Suppressor macrophage treated with lipopolysaccharide for 4 hours (primary cell): ENCODE measurements around the gene NAV2.
"Not testable (repeated sequence)": the region's sequence is repeated elsewhere in the genome, so short reads cannot be mapped to it uniquely, and the experiment has no call there.

Source experiments
- DNase-seq: peaks from one replicate; pipeline ENCODE4 v3.0.0-alpha.2; 2020

Gene NAV2

DNA sequence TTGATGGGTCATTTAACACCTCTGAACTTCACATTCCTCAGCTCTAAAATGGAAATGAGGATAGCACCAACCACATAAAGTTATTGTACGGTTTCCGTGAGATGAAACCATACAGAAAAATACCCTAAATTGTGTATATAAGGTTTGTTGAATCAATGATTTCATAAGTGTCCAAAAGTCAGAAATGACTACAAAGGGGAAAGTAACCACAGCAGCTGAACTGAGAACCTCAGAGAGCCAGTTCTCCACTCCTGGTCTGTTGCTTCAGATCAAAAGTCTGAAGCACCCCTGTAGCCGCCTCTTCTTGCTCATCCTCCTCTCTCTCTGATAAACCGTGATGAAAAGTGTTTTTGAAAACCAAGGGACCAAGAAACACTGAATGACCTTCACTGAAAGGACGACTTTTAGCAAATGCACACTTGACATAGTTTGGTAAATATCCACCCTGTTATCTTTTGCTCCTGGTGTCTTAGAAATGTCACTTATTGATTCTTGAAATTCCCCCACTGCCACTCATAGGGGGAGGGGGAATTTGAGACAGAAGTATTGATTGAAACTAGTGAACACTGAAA is 194.5 kb downstream of the NAV2 start:
- no peak for DNase-seq

DNA sequence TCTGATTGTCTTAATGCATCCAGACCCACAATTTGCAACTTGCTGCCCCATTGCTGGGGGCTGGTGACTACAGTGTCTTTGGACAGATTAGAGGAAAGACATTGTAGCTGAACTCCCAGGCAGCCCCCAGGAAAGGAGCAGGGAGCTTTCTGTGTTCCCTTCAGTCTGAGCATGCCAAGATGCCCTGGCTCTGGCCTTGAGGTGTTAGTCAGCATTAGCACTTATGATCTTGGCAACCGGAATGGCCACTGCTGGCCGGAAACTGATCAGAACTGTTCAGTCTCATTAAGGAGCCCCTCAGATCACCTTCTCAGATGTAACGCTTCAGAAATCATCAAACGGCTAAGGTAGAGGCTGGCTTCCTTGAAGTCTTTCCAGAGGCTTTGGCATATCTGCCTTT is 195.2 kb downstream of the NAV2 start:
- DNase-seq = no peak

DNA sequence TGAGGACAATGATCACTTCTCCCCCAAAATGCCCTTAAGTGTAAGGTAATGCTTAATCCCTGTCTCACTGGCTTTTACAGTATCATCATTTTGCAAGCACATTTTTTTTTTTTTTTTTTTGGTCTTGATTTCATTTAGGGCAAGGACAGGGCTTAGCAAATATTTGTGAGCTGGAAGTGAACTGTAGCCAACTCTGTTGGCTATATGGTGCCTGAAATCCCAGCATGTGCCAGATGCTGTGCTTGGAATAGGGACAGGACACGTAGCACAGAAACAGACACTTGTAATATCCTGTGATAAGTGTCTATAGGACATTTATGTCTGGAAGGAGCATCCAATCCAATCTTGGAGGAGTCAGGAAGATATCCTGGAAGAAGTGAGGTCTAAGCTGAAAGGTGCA is 198.3 kb downstream of the NAV2 start:
- no peak for DNase-seq

DNA sequence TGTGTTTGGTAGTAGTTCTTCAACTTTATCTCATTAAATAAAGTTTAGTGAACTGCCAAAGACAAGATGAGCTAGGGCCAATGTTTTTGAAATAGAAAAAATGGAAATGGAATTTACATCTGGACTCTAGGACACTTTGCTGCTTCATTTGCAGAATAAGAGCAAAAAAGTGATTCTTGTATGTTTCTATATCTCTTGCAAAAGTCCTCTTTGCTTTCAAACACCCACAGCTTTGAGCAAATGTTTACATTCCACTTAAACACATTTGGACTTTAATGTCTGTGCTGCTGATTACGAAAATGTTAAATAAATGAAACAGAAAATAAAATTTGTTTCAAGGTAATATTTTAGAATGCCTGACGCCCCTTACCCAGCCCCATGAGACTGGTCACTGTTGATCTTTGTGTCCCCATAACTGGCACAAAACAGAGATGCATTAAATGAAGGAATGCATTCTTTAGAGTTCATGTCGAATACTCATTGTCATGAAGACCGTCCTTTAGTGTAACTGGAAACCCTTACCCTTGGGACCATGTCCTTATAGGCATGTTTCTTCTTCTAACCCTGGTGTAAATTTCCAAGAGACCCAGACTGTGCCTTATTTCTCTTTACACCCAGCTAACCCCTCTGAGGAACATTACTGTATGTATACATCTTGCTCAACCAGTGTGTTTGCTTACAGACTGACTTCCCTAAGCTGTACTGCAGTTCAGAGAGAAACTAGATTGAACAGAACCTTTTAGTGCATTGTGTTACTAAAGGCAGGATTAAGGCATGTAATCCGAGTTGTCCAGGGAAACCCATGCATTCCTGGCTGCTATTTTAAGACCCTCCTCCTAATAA is 199.7 kb downstream of the NAV2 start:
- no peak for DNase-seq

DNA sequence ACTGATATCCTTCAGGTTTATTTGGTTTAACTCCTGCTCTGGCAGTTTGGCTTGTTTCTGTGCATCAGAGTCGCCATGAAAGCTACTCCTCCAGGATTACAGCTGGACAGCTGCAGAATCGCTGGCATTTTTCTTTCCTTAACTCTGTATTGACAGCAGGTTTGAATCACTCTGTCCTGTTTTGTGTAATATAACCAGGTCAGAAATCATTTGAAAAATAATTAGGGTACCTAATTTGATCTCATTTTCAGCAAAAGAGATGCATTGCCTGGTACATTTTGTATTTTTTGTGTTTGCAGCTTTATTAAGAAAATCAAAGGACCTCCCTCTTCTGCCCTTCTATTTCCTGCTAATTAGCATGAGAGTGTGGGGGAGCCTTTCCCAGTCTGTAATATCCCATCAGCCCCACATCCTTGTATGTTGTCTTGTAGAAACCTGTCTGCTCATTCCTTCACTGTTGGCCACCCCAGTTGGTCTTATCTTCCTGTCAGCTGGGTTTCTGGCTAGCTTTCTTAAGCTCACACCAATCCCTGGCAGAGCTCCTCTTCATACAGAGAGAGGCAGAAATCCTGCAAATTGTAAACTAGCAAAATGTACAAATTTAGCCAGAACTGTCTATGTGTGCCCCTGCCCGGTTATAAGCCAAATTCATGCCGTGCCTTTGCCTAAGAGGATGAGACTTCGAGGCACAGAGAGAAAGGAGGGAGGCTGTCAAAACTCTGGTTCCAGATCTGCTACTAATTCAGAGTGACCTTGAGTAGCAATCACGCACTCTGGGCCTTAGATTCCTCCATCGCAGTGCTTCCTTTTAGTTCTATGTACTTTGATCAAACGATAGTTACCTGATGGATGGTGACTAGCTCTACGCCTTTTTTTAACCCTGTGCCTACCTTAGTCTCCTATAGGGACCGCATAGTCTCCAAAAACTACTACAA is 200.6 kb downstream of the NAV2 start:
- no peak for DNase-seq

DNA sequence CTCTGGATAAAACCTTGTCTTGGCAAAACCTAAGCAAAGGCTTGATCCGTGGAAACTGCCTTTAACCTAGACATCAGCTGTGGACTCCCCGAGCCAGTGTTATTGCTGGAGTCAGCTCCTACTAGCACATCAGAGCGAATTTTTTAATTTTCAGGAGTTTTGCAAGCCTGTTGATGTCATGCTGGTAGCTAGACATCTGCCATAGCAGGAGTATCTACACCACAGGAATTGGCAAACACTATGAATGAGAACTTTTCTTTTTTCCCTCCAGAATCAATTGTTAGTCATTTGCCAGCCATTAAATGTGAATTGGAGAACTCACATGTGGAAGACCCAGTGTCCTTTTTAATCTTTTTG is 201.2 kb downstream of the NAV2 start:
- no peak for DNase-seq

DNA sequence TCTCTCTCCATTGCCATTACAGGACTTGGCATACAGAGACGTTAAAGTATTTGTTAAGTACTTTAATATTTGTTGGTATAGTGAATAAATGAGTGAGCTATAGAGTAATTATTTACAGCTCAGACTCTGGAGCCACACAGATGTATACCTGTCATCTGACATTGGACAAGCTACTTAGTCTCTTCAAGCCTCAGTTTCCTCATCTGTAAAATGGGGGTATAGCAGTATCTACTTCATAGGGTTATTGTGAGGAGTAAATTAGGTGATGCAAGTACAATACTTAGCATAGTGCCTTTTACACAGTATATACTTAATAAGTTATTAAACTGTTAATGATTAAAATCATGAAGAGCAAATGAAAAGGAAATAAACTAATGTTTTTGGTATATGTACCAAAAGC is 203.2 kb downstream of the NAV2 start:
- no peak for DNase-seq

DNA sequence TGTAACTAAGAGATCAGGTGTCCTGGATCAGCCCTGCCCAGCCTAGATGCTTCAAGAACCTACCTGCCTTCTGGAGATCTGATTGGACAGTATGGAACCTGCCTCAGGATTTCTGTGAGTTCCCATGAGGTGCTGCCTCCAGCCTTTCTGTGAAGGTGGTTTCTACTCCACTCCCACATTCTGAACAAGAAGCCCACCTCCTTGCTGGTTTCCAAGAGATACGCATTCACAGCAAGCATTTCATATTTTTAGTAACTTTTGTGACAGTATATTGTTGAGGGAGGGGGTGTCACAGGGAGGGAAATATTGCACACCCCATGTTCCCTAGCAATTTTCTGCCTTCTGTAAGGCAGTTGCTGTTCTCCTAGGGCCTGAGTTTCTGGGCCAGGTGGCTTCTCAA is 204.4 kb downstream of the NAV2 start:
- no peak for DNase-seq

DNA sequence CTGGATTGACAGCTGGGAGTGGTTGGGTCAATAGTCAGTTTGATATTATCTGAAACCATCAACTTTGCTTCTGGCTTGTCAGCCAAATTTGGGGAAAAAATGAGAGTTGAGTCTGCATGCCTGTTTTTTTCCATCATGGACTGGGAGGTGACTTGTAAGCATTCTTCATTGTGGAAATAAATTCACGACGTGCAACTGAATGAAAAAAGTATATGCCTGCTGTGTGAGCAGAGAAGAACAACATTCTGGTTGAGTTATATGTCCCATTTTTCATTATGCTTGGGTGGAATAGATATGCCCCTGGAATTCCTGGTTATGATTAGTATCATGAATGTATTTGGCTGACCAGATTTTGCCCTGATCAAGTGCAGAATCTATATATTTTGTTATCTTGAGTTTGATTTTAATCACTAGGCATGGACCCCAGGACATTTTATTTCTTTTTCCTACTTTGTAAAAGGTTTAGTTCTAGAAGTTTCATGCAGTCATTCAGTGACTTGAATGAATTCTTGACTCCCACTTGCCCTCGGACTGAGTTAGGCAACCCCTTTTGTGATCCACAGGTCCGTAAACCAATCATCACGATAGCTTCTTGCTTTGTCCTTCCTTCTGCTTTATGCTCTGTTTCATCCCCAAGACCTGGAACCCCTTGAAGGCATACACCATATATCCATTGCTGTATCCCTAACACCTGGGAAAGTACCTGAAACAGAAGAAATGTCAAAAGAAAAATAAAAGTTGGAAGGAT is 205.8 kb downstream of the NAV2 start:
- no peak for DNase-seq

DNA sequence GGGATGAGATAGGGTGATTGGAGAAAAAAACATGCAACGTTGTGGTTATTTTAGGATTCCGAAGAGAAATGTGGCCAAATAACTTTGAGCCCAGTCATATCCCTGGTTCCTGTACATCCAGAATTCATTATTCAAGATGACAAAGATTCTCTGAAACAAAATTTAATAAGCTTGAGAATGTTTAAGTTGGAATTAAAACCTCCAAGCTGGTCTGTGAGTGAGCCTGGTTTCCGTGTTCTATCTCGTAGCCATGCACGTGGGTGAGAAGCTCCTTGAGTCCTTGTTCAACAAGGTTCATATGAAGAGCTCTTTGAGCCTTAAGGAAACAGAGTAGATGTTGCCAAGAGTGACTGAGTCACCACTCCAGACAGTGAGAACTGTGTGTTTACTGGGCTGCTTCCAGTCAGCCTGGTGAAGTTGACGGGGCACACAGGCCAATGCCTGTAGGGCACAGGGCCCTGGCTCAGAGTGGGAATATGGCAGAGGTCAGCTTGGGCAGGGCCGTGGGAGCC is 206.5 kb downstream of the NAV2 start:
- no peak for DNase-seq

DNA sequence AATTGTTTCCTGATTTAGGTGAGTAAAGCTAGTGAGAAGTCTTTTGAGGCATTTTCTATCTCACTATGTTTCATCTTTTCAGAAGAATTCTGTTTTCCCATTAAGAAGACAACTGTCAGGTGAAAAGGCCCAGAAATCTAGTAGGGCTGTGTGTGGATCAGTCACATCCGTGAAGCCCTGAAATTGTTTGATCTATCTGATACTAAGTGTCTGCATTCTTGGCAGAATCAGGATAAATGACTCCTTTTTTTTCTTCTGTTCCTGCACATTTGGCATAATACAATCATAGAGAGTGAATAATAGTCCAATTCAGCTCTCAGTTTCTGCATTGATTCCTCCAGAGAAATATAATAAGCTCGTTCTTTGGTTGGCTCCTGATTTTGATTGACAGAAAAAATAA is 208.3 kb downstream of the NAV2 start:
- no peak for DNase-seq

DNA sequence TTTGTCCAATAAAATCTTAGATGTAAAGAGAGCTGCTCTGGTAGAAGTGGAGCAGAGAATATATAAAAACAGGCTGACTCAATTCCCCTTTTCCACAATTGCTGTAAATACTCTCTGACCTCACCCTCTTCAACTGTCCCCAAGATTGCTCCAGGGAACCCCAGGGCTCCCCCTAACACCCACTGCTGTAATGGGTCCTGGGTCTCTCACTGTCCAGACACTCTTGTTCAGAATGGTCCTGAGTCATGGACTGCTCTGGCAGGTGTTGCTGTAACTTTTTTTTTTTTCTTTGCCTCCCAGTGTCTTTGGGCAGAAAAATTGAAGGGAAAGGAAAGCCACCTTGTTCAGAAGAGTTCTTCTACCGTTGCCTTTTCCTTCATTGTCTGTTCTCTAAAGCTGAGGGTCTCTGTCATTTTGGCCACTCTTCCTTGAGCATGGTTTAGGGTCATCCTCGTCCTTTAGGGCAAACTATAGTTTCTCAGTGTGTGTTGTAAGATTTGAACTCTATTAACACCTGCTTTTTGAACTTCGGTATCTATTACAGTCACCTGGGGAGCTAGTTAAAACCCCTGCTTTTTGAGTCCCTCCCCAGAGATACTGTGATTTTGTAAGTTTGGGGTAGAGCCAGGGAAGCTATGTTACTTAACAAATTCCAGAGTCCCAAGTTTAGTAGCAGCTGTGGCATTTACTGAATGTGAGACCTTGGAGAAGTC is 209.5 kb downstream of the NAV2 start:
- no peak for DNase-seq

DNA sequence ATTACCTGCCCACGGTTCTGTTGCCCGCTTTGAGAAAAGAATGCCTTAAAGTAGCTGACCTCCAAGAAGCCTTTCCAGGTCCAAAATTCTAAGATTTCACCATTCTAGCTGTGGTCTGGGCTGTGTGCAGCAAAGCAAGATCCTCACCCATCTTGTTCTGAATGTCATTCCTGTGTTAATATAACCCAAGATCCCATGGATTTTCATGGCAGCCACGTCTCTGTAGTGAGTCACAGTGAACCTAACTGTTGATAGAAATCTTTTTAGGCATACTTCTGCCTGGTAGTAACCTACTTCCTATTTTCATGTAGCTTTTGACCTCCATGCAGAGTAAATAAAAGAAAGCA is 210.0 kb downstream of the NAV2 start:
- no peak for DNase-seq

DNA sequence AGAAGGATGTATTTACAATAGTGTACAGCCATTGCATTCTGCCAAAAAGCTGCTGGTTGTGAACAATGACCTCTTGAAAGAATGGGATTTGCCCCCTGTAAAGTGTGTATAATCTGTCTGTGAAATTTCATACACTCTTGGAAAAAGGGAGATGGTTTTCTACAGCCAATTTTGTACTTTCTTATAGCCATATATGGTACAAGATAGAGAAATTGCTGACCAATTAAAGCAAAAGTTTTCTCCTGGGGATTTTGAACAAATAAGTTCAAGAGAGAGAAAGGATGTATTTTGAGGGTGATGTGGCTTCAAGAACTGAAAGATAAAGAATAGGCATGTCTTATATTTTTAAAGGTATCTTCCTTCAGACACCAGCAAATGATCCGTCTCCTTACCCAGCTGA is 211.0 kb downstream of the NAV2 start:
- DNase-seq = no peak

DNA sequence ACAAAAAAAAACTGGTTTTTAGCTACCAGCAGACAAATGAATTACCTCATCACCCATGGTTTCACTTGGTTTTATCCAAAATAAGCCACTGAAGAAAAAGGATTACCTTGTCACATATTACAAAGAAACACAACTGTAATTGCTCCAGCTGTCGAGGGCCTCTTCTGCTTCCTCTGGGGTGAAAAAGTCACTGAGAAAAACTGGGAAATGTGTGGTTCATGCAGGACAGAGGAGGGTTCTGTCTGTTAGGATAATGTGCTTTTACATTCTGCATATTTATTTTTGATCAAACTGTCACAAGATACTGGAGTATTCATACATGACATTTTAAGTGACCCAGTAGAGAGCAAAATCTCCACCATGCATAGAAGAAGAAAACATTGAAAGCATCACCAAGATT is 211.7 kb downstream of the NAV2 start:
- DNase-seq = no peak

DNA sequence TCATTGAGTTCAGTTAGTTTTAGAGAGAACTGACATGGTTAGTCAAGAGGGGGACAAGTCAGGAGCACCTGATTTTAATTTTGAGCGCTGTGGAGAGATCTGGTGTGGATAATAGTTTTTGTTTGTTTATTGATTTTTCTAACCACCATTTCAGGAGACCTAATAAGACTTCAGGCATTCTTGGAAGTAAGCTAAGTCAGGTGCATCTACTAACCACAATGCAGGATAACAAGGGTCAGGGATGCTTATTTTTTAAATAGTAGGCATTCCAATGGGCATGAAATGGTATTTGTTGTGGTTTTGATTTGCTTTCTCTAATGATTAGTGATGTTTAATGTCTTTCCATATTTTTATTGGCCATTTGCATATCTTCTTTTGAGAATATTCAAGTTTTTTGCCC is 212.1 kb downstream of the NAV2 start:
- DNase-seq = no peak

DNA sequence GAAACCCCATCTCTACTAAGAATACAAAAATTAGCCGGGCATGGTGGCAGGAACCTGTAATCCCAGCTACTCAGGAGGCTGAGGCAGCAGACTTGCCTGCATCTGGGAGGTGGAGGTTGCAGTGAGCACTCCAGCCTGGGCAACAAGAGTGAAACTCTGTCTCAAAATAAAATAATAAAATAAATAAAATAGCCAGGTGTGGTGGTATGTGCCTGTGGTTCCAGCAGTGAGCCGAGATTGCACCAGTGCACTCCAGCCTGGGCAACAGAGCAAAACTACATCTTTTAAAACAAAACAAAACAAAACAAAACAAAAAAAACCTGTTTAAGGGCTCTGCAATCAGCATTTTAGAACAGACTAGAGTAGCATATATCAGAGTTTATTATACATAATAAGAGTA is 214.8 kb downstream of the NAV2 start:
- DNase-seq = not testable (repeated sequence)

DNA sequence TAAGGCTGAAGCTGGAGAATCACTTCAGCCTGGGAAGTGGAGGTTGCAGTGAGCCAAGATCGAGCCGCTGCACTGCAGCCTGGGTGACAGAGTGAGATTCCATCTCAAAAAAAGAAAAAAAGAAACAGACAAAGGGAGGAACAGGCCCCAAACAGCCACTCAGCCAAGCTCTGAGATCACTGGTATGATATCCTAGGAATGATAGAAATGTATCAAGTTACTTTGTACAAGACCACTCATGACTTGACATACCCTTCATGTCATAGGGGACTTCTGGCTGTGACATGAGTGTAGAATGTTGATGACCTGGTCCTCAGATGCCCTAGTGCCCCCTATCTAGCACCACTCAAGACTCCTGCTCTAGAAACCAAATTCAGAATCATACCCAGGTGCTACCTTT is 216.5 kb downstream of the NAV2 start:
- no peak for DNase-seq

DNA sequence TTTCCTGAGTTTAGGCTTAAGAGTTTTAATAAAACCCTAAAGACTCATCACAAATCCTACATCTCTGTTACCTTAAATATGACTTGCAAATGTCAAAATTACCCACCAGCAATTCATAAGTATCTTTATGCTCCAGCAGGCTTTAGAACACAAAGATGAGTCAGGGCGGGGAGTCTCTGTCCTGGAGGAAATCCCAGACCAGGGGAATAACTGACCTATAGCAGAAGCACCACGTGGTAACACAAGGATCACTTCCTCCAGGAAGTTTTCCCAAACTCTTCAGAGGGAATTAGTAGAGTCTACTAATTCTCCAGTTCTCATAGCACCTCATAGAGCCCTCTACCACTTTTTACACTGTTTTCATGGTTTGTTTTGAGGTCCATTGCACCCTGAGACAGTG is 217.0 kb downstream of the NAV2 start:
- DNase-seq = no peak

DNA sequence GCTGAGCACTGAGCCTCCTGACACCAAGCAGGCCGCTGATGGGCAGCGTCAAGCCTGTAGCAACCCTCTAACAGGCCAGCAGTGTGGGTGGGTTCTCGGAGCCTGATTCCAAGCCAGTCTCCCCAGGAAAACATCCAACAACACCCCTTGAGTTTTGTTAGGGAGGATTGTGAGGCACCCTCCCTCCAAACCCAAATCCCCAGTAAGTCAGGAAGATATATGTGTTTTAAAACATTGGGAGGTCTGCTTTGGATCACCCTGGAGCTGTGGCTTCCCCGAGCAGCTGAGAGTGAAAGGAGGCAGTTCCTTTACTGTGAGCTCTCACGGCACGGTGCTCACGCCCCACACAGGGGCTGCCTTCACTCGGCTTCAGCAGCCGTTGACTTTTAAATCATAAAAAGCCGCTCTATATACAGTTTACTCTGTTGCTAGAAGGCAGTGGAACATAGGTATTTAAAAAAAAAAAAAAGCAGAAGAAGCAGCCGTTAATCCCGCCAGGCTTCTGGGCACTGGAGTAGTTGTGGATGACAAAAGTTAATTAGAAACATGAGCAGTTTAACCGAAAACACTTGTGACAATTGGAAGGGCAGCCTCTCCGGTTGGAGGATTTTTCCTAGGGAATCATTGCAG is 218.6 kb downstream of the NAV2 start:
- no peak for DNase-seq

DNA sequence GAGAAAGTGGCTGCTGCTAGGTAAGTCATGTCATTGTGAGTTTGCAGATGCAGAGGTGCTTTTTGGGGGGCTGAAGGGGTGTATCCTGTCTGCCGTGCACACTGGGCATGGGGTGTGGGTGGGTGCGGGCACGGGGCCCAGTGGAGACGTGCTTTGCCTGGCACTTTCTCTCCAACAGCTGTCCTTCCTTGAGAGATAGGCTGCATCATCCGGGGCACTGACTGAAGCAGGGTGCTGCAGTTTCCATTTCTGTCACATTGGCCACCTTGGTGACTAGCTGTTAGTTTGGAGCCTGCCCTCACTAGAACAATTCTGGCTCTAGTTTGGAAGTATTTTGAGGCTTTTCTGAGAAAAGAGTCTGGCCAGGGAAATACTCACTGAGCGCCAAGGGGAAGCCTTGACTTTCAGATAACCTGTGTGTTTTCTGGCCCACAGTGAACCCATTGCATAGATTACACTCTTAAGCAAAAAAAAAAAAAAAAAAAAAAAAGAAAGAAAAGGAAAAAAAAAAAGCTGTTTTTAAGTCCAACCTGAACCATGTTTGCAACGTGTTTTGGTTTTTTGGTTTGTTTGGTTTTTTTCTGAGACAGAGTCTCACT is 219.2 kb downstream of the NAV2 start:
- no peak for DNase-seq
